Measurements from ENCODE around the gene RDH11. TPM values are rescaled to one million over a fixed set of nuclear protein-coding genes. Genes with fewer than 3 reads are reported as not detected.

RDH11 gene
- polyA plus RNA-seq, 1 of the 3 experiments (the other 2 are of a cell fraction), result 44.7 TPM

DNA sequence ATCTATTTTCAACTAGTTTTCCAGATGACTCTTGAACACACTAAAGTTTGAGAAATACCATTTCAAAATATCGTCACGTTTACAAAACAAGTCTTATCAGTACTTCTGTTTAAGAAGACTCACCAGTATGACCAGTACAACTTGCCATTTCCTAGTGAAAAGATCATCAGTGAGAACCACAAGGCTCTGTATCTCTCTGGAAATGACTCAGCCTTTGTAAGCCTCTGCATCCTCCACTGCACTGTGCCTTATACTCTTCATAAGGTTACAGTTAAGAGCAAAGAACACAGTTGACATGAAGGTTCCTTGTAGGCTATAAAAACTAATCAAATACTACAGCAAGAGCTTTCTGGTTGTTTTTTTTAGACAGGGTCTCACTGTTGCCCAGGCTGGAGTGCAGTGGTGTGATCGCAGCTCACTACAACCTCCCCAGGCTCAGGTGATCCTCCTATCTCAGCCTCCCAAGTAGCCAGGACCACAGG lies 15.4 kb downstream of the RDH11 start:
- Histone ChIP-seq H4K20me1 (ENCODE audit: insufficient read depth) (no peaks in the 10 kb centered on the region), H3K36me3 (replicated peaks in 1 of 2; ENCODE audit: control insufficient read depth in 1 of 2, insufficient read depth in 2 of 2, low read length in 1 of 2) (peaks cover 42 to 51% of the 10 kb centered on the region in 2 experiments), H3F3A (replicated peaks; ENCODE audit: insufficient read depth) (peaks cover 34% of the 10 kb centered on the region), H3K27me3 (ENCODE audit: insufficient read depth) (no peaks in the 10 kb centered on the region), H2AFZ (ENCODE audit: low read depth) (no peak overlapping the region), H3K4me1 (ENCODE audit: control insufficient read depth in 1 of 2, insufficient read depth in 2 of 2, low read depth in 1 of 2, low read length in 1 of 2) (peaks cover 4 to 8% of the 10 kb centered on the region in 2 experiments; a peak in 2 of 4 replicates), H3K4me2 (no peak overlapping the region), H3K9ac (no peak overlapping the region), H3K9me3 (no peaks in the 10 kb centered on the region), H3K79me2 (ENCODE audit: insufficient read depth) (peaks cover 22% of the 10 kb centered on the region), H3K27ac (ENCODE audit: low read depth in 2 of 2, low read length in 1 of 2) (peak overlapping the region in 1 of 2 experiments; percentile 46; a peak in 2 of 4 replicates), H3K9me2 (no peaks in the 10 kb centered on the region), H3K4me3 (ENCODE audit: low read depth in 2 of 2, low read length in 1 of 2) (no peak overlapping the region)
- ChIA-PET CTCF (interaction anchor here (1.5 kb wide), 1 partner anchor 62 kb away, joined by 6 read pairs; no protein-coding TSS in a partner anchor), POLR2A (no interaction called here)
- DNase-seq, result no peak
- 92% methylated on average over 3 of the region's 3 CpGs for WGBS (ENCODE audit: low lambda C conversion rate)
- TF ChIP-seq REST (IDR thresholded peaks at IDR 0.05; ENCODE audit: low read depth, low read length) (no peak), FOSL2 (IDR thresholded peaks at IDR 0.05; ENCODE audit: borderline replicate concordance, low read depth) (peak; percentile 36; the same call in 1 of the 2 replicates), MAX (IDR thresholded peaks at IDR 0.05; ENCODE audit: low read depth) (no peak)

- no peaks in the 10 kb centered on the region for H3K9me3 ChIP-seq
- peaks cover 4 to 8% of the 10 kb centered on the region in 2 experiments; a peak in 2 of 4 replicates for H3K4me1 ChIP-seq (ENCODE audit: control insufficient read depth in 1 of 2, insufficient read depth in 2 of 2, low read depth in 1 of 2, low read length in 1 of 2)
- H3K27me3 ChIP-seq (ENCODE audit: insufficient read depth), result no peaks in the 10 kb centered on the region
- H3K4me2 ChIP-seq, result no peak overlapping the region
- no peak overlapping the region for H3K4me3 ChIP-seq (ENCODE audit: low read depth in 2 of 2, low read length in 1 of 2)
- H3K27ac ChIP-seq (ENCODE audit: low read depth in 2 of 2, low read length in 1 of 2), result no peak overlapping the region
- H2AFZ ChIP-seq (ENCODE audit: low read depth), result no peak overlapping the region
- no peaks in the 10 kb centered on the region for H4K20me1 ChIP-seq (ENCODE audit: insufficient read depth)
- H3K9ac ChIP-seq, result no peak overlapping the region
- no peak for TF ChIP-seq GATA2 (CRISPR knock-in tag; IDR thresholded peaks at IDR 0.05)
- TF ChIP-seq JUND (IDR thresholded peaks at IDR 0.05), result no peak
- TF ChIP-seq GABPA (IDR thresholded peaks at IDR 0.05; ENCODE audit: low read depth), result no peak
- TF ChIP-seq ELF1 (IDR thresholded peaks at IDR 0.05), result no peak
- TF ChIP-seq YY1 (IDR thresholded peaks at IDR 0.05; ENCODE audit: low read depth), result no peak
- no peak for TF ChIP-seq TAF1 (IDR thresholded peaks at IDR 0.05; ENCODE audit: borderline replicate concordance, low read depth, low read length)
- TF ChIP-seq FOXJ3 (CRISPR knock-in tag; IDR thresholded peaks at IDR 0.05), result no peak
- TF ChIP-seq RAD21 (IDR thresholded peaks at IDR 0.05; ENCODE audit: low read length), result no peak
- TF ChIP-seq PBX3 (IDR thresholded peaks at IDR 0.05), result no peak
- WGBS (ENCODE audit: low lambda C conversion rate), result 98% methylated on average over 2 of the region's 2 CpGs
- peaks cover 25% of the 10 kb centered on the region for H3K79me2 ChIP-seq (ENCODE audit: insufficient read depth)
- peaks cover 32 to 40% of the 10 kb centered on the region in 2 experiments for H3K36me3 ChIP-seq (replicated peaks in 1 of 2; ENCODE audit: control insufficient read depth in 1 of 2, insufficient read depth in 2 of 2, low read length in 1 of 2)
- no peaks in the 10 kb centered on the region for H3K9me2 ChIP-seq
- CTCF ChIA-PET, result interaction anchor here (1.0 kb wide), 1 partner anchor 70 kb away, joined by 4 read pairs; no protein-coding TSS in a partner anchor
- POLR2A ChIA-PET, result interaction anchor here (0.7 kb wide), 1 partner anchor 105 kb away, joined by 4 read pairs; no protein-coding TSS in a partner anchor
- peaks cover 31% of the 10 kb centered on the region for H3F3A ChIP-seq (replicated peaks; ENCODE audit: insufficient read depth)
- DNase-seq, result no peak
Observed at GRCh38 chr14:67679006-67679405, 16.6 kb downstream of the RDH11 start.

All from SK-N-SH (cell line).